H1 (cell line): ENCODE data around the gene MED12L. TPM values are rescaled to one million over a fixed set of nuclear protein-coding genes. Genes with fewer than 3 reads are reported as not detected.

ENCODE experiments used
- ASH2L ChIP-seq: fragments of 200-600, 300-600 bp; sonication (generic); IDR thresholded peaks from one replicate; pipeline ENCODE4 v1.7.1; 2017; ENCODE audit warnings: low read length
- BRCA1 ChIP-seq: IDR thresholded peaks from 2 replicates; pipeline ENCODE4 v1.6.1; 2012; ENCODE audit warnings: low read depth, low read length, improper control_type of control experiment
- CBX8 ChIP-seq: fragments of 300-800, 300-1000 bp; sonication (generic); IDR thresholded peaks from 2 replicates; pipeline ENCODE4 v1.7.1; 2016; ENCODE audit warnings: low read depth, low read length, borderline replicate concordance
- MAFK ChIP-seq: IDR thresholded peaks from 2 replicates; pipeline ENCODE4 v1.6.1; 2012; ENCODE audit warnings: low read depth, mild to moderate bottlenecking, improper control_type of control experiment, low read length
- MAX ChIP-seq: IDR thresholded peaks from 2 replicates; pipeline ENCODE4 v1.6.1; 2012; ENCODE audit warnings: inconsistent platforms
- RAD21 ChIP-seq, 2 experiments: IDR thresholded peaks in 1 of 2; conservative IDR thresholded peaks in 1 of 2; 2 replicates each; pipeline ENCODE4 v1.6.1; 2011; ENCODE audit warnings: low read depth in 2 of 2, low read length in 2 of 2, improper control_type of control experiment in 1 of 2, inconsistent platforms in 1 of 2, mild to moderate bottlenecking in 1 of 2, moderate library complexity in 1 of 2
- RNF2 ChIP-seq: fragments of 200-900, 300-1000 bp; sonication (generic); IDR thresholded peaks from 2 replicates; pipeline ENCODE4 v1.7.1; 2016; ENCODE audit warnings: borderline replicate concordance, low read depth, mild to moderate bottlenecking, antibody characterized with exemption, low read length; ENCODE audit not compliant: poor library complexity, severe bottlenecking; ENCODE audit errors: missing control alignments
- SIRT6 ChIP-seq: IDR thresholded peaks from one replicate; pipeline ENCODE4 v1.7.1; 2012; ENCODE audit warnings: low read length, inconsistent platforms
- TAF1 ChIP-seq: IDR thresholded peaks from 2 replicates; pipeline ENCODE4 v1.6.1; 2011; ENCODE audit warnings: mild to moderate bottlenecking, low read depth, low read length
- TCF12 ChIP-seq: IDR thresholded peaks from 2 replicates; pipeline ENCODE4 v1.6.1; 2011; ENCODE audit warnings: low read depth, mild to moderate bottlenecking, low read length
- ZNF274 ChIP-seq: IDR thresholded peaks from 2 replicates; pipeline ENCODE4 v1.7.0; 2012; ENCODE audit warnings: low read length, borderline replicate concordance; ENCODE audit errors: extremely low read depth
- polyA plus RNA-seq, 7 experiments: library from polyadenylated mRNA; depleted of rRNA in 3 of 7; stranded (reverse) in 5 of 7; unstranded in 2 of 7; fragments of >200 nt in 5 of 7; fragments of 200-250 nt in 2 of 7; gene quantifications; 1 replicate in 5 of 7; 2 replicates in 1 of 7; 4 replicates in 1 of 7; pipeline versions ENCODE4 v1.2.1 to v1.2.3, GENCODE V29; 2011 to 2013; ENCODE audit warnings: missing spikeins in 2 of 7, mixed read lengths in 2 of 7
- total RNA-seq: library from RNA; stranded (reverse); fragmentation: NEBNext Ultra II Directional; extraction: Animal tissue kit (Norgen Biotek cat#: 25700); gene quantifications from 2 replicates; pipeline ENCODE4 v1.2.1, GENCODE V29; 2021

MED12L gene
- total and polyA plus RNA-seq, 2 of the 8 experiments (the other 6 are each of a cell fraction or from before 2014, with no cell fraction given), result 3.6 to 26.2 TPM

- TF ChIP-seq CBX8, result no peak
- TF ChIP-seq ZNF274, result no peak
- no peak for TF ChIP-seq MAX
- TF ChIP-seq RAD21 (IDR thresholded peaks at IDR 0.05 in 1 of 2, conservative IDR thresholded peaks at IDR 0.05 in 1 of 2; ENCODE audit: low read depth in 2 of 2, low read length in 2 of 2), result no peak
- no peak for TF ChIP-seq TAF1
- TF ChIP-seq BRCA1, result no peak
- TF ChIP-seq MAFK, result no peak
- TF ChIP-seq TCF12, result no peak
- TF ChIP-seq ASH2L, result no peak
- TF ChIP-seq SIRT6, result no peak
- TF ChIP-seq RNF2, result no peak
These were observed 83.9 kb downstream of the MED12L start (continued) for GRCh38 chr3:151169262-151169947.
